SK-N-SH (cell line): ENCODE results near the gene NDUFS7.

Experiments used
- EP300 ChIP-seq, 2 experiments: IDR thresholded peaks; 2 replicates each; pipeline versions ENCODE4 v1.4.0 to v1.6.1; 2012; ENCODE audit warnings: borderline replicate concordance in 1 of 2, low read depth in 1 of 2, low read length in 1 of 2
- FOXM1 ChIP-seq: IDR thresholded peaks from 2 replicates; pipeline ENCODE4 v1.4.0; 2012; ENCODE audit warnings: low read depth, mild to moderate bottlenecking
- POLR2AphosphoS5 ChIP-seq: IDR thresholded peaks from 2 replicates; pipeline ENCODE4 v1.6.1; 2012; ENCODE audit warnings: low read depth, low read length
- RAD21 ChIP-seq: IDR thresholded peaks from 2 replicates; pipeline ENCODE4 v1.6.1; 2012; ENCODE audit warnings: mild to moderate bottlenecking, low read length
- TAF1 ChIP-seq: IDR thresholded peaks from 2 replicates; pipeline ENCODE4 v1.6.1; 2012; ENCODE audit warnings: low read depth, mild to moderate bottlenecking, low read length, moderate library complexity, borderline replicate concordance
- TF ChIP-seq, protein P1 (sequence below): fragments of 200-600 bp; sonication (generic); IDR thresholded peaks from 2 replicates; pipeline ENCODE4 v1.6.1; 2017; ENCODE audit warnings: antibody characterized with exemption, mild to moderate bottlenecking, moderate library complexity
- TF ChIP-seq, protein P2 (sequence below): IDR thresholded peaks from 2 replicates; pipeline ENCODE4 v1.6.1; 2012; ENCODE audit warnings: mild to moderate bottlenecking, low read depth, low read length, moderate library complexity
- TF ChIP-seq, protein P3 (sequence below): IDR thresholded peaks from 2 replicates; pipeline ENCODE4; 2012

DNA sequence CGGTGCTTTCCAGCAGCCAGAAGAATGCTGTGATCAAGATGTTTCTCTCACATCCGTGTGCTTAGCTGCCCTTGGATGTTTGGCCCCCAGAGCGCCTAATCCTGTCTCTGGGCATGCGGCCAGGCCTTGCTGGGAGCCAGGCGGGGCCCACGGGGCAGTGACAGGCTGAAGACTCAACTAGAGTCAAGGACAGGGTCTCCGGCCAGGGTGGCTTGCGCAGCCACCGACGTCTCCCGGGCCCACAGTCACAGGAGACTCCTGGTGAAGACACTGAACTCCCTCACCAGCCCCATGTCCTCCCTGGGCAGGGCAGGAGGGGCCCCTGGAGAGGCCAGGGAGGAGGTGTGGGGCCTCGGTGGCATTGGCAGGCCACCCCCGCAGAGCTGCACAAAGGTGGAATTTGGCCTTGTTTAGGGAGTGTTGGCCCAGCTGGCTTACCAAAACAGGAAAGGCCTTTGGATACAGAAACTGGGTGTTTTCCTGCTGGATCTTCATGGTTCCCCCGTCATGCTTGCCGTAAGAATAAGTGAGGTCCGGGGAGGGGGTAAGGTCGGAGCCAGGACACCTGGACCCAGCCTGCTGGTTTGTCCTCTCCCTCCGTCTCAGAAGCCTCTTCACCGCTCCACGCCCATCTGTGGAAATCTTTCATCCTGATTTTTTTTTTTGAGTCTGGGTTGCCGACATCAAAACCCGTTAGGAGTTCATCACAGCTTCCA is 10.0 kb upstream of the NDUFS7 start:
- TF ChIP-seq, protein P1, sequence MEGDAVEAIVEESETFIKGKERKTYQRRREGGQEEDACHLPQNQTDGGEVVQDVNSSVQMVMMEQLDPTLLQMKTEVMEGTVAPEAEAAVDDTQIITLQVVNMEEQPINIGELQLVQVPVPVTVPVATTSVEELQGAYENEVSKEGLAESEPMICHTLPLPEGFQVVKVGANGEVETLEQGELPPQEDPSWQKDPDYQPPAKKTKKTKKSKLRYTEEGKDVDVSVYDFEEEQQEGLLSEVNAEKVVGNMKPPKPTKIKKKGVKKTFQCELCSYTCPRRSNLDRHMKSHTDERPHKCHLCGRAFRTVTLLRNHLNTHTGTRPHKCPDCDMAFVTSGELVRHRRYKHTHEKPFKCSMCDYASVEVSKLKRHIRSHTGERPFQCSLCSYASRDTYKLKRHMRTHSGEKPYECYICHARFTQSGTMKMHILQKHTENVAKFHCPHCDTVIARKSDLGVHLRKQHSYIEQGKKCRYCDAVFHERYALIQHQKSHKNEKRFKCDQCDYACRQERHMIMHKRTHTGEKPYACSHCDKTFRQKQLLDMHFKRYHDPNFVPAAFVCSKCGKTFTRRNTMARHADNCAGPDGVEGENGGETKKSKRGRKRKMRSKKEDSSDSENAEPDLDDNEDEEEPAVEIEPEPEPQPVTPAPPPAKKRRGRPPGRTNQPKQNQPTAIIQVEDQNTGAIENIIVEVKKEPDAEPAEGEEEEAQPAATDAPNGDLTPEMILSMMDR = no peak
- TF ChIP-seq, protein P2, sequence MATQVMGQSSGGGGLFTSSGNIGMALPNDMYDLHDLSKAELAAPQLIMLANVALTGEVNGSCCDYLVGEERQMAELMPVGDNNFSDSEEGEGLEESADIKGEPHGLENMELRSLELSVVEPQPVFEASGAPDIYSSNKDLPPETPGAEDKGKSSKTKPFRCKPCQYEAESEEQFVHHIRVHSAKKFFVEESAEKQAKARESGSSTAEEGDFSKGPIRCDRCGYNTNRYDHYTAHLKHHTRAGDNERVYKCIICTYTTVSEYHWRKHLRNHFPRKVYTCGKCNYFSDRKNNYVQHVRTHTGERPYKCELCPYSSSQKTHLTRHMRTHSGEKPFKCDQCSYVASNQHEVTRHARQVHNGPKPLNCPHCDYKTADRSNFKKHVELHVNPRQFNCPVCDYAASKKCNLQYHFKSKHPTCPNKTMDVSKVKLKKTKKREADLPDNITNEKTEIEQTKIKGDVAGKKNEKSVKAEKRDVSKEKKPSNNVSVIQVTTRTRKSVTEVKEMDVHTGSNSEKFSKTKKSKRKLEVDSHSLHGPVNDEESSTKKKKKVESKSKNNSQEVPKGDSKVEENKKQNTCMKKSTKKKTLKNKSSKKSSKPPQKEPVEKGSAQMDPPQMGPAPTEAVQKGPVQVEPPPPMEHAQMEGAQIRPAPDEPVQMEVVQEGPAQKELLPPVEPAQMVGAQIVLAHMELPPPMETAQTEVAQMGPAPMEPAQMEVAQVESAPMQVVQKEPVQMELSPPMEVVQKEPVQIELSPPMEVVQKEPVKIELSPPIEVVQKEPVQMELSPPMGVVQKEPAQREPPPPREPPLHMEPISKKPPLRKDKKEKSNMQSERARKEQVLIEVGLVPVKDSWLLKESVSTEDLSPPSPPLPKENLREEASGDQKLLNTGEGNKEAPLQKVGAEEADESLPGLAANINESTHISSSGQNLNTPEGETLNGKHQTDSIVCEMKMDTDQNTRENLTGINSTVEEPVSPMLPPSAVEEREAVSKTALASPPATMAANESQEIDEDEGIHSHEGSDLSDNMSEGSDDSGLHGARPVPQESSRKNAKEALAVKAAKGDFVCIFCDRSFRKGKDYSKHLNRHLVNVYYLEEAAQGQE = no peak
- TF ChIP-seq POLR2AphosphoS5 (no peak), TAF1 (no peak), FOXM1 (no peak), EP300 (IDR thresholded peaks at IDR 0.05; ENCODE audit: borderline replicate concordance in 1 of 2, low read depth in 1 of 2, low read length in 1 of 2) (no peak), RAD21 (no peak)
- TF ChIP-seq, protein P3, sequence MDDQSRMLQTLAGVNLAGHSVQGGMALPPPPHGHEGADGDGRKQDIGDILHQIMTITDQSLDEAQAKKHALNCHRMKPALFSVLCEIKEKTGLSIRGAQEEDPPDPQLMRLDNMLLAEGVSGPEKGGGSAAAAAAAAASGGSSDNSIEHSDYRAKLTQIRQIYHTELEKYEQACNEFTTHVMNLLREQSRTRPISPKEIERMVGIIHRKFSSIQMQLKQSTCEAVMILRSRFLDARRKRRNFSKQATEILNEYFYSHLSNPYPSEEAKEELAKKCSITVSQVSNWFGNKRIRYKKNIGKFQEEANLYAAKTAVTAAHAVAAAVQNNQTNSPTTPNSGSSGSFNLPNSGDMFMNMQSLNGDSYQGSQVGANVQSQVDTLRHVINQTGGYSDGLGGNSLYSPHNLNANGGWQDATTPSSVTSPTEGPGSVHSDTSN = no peak
